ENCODE measurements around the gene TNFRSF8. TPM values are rescaled to one million over a fixed set of nuclear protein-coding genes. Genes with fewer than 3 reads are reported as not detected.

The TNFRSF8 gene
- total RNA-seq, 1 experiment from 2014 or later = 0.13 TPM

DNA sequence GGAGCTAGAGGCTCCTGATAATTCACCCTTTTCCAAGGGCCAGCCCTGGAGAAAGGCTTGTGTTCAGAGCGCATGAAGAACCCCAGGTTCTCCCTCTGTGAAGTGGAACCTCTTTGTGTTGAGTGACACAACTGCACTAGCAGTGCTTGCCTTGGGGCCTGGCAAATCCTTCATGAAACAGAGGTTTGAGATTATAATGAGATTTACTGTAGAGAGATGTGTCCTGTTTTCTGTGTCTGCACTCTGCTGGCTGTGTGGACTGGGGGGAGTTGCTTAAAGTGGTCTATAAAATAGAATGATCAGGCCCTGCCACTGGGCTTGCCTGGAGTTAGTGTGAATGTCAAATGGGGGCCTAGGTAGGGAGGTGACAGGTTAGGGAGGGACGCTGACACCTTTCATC, 92.2 kb downstream of the TNFRSF8 start:
- in situ Hi-C loops (cut with HindIII; ENCODE audit: low pct_unique_long_range_greater_than_20kb, low sequenced_read_pairs) (no loop called here), intact Hi-C loops (cut with micrococcal nuclease; ENCODE audit: unreplicated experiment) (no loop called here)
- H3K4me1 ChIP-seq (ENCODE audit: control insufficient read depth, insufficient read depth, low read length) = peaks cover 9% of the 10 kb centered on the region; the same call in 1 of the 2 replicates
- TF ChIP-seq TCF7L2 (IDR thresholded peaks at IDR 0.05; ENCODE audit: low read depth, low read length) (no peak), POLR2AphosphoS5 (IDR thresholded peaks at IDR 0.05; ENCODE audit: low read depth, low read length) (no peak), SIN3A (IDR thresholded peaks at IDR 0.05; ENCODE audit: borderline replicate concordance, insufficient read depth, low read depth, low read length) (no peak)
- TF ChIP-seq, protein P1, sequence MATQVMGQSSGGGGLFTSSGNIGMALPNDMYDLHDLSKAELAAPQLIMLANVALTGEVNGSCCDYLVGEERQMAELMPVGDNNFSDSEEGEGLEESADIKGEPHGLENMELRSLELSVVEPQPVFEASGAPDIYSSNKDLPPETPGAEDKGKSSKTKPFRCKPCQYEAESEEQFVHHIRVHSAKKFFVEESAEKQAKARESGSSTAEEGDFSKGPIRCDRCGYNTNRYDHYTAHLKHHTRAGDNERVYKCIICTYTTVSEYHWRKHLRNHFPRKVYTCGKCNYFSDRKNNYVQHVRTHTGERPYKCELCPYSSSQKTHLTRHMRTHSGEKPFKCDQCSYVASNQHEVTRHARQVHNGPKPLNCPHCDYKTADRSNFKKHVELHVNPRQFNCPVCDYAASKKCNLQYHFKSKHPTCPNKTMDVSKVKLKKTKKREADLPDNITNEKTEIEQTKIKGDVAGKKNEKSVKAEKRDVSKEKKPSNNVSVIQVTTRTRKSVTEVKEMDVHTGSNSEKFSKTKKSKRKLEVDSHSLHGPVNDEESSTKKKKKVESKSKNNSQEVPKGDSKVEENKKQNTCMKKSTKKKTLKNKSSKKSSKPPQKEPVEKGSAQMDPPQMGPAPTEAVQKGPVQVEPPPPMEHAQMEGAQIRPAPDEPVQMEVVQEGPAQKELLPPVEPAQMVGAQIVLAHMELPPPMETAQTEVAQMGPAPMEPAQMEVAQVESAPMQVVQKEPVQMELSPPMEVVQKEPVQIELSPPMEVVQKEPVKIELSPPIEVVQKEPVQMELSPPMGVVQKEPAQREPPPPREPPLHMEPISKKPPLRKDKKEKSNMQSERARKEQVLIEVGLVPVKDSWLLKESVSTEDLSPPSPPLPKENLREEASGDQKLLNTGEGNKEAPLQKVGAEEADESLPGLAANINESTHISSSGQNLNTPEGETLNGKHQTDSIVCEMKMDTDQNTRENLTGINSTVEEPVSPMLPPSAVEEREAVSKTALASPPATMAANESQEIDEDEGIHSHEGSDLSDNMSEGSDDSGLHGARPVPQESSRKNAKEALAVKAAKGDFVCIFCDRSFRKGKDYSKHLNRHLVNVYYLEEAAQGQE (IDR thresholded peaks at IDR 0.05; ENCODE audit: insufficient read depth in 1 of 2, low read depth in 2 of 2, low read length in 1 of 2) = no peak
- TF ChIP-seq, protein P2, sequence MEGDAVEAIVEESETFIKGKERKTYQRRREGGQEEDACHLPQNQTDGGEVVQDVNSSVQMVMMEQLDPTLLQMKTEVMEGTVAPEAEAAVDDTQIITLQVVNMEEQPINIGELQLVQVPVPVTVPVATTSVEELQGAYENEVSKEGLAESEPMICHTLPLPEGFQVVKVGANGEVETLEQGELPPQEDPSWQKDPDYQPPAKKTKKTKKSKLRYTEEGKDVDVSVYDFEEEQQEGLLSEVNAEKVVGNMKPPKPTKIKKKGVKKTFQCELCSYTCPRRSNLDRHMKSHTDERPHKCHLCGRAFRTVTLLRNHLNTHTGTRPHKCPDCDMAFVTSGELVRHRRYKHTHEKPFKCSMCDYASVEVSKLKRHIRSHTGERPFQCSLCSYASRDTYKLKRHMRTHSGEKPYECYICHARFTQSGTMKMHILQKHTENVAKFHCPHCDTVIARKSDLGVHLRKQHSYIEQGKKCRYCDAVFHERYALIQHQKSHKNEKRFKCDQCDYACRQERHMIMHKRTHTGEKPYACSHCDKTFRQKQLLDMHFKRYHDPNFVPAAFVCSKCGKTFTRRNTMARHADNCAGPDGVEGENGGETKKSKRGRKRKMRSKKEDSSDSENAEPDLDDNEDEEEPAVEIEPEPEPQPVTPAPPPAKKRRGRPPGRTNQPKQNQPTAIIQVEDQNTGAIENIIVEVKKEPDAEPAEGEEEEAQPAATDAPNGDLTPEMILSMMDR (IDR thresholded peaks at IDR 0.05) = no peak
- H3K9me3 ChIP-seq (ENCODE audit: control insufficient read depth, insufficient read depth, low read depth, low read length) = no peaks in the 10 kb centered on the region
- DNase-seq (ENCODE audit: low read depth, low spot score) (no peak), ATAC-seq (no peak)
- BruUV-seq (replicated peaks) = no TSS peak
- no peak overlapping the region for H3K4me3 ChIP-seq (ENCODE audit: low read depth in 2 of 2, low read length in 2 of 2)
- no peaks in the 10 kb centered on the region for H3K27me3 ChIP-seq (ENCODE audit: control insufficient read depth, insufficient read depth, low read length)
- H3K36me3 ChIP-seq (ENCODE audit: control insufficient read depth, insufficient read depth, low read length) = no peaks in the 10 kb centered on the region
- ChIA-PET CTCF (no interaction called here), POLR2A (no interaction called here)
- no peak overlapping the region for H3K27ac ChIP-seq (ENCODE audit: low read length)

GRCh38 chr1:12157366-12158231, 94.5 kb downstream of the TNFRSF8 start:
- DNase-seq (ENCODE audit: low read depth, low spot score) = no peak

More at GRCh38 chr1:12157366-12158231, 94.5 kb downstream of the TNFRSF8 start:
- no peaks in the 10 kb centered on the region for H3K36me3 ChIP-seq (ENCODE audit: control insufficient read depth, insufficient read depth, low read length)
- ATAC-seq = no peak
- peaks cover 25% of the 10 kb centered on the region for H3K4me1 ChIP-seq (ENCODE audit: control insufficient read depth, insufficient read depth, low read length)
- intact Hi-C loops (cut with micrococcal nuclease; ENCODE audit: unreplicated experiment) = no loop called here
- in situ Hi-C loops (cut with HindIII; ENCODE audit: low pct_unique_long_range_greater_than_20kb, low sequenced_read_pairs) = no loop called here
- no peak overlapping the region for H3K27ac ChIP-seq (ENCODE audit: low read length)
- TF ChIP-seq POLR2AphosphoS5 (IDR thresholded peaks at IDR 0.05; ENCODE audit: low read depth, low read length) = no peak
- no peak for TF ChIP-seq SIN3A (IDR thresholded peaks at IDR 0.05; ENCODE audit: borderline replicate concordance, insufficient read depth, low read depth, low read length)
- TF ChIP-seq, protein P2 (IDR thresholded peaks at IDR 0.05) = no peak
- TF ChIP-seq, protein P1 (IDR thresholded peaks at IDR 0.05; ENCODE audit: insufficient read depth in 1 of 2, low read depth in 2 of 2, low read length in 1 of 2) = no peak
- no peak for TF ChIP-seq TCF7L2 (IDR thresholded peaks at IDR 0.05; ENCODE audit: low read depth, low read length)
- H3K4me3 ChIP-seq (ENCODE audit: low read depth in 2 of 2, low read length in 2 of 2) = no peak overlapping the region
- POLR2A ChIA-PET = no interaction called here
- H3K27me3 ChIP-seq (ENCODE audit: control insufficient read depth, insufficient read depth, low read length) = no peaks in the 10 kb centered on the region
- BruUV-seq (replicated peaks) = no TSS peak
- H3K9me3 ChIP-seq (ENCODE audit: control insufficient read depth, insufficient read depth, low read depth, low read length) = no peaks in the 10 kb centered on the region
- CTCF ChIA-PET = no interaction called here

Measured in Panc1 (cell line).